Esophagus (tissue), 2 donors: Measurements from ENCODE around the gene TSPAN15. TPM values are rescaled to one million over a fixed set of nuclear protein-coding genes. Genes with fewer than 3 reads are reported as not detected.

Source experiments
- H3K27ac ChIP-seq, 2 donors: one replicate each; pipeline ENCODE4 v1.5.1; 2013; ENCODE audit warnings: low read depth in 2 of 2, mild to moderate bottlenecking in 2 of 2, inconsistent platforms in 1 of 2, low read length in 1 of 2, moderate library complexity in 1 of 2
- H3K27me3 ChIP-seq, 2 donors: one replicate each; pipeline ENCODE4 v1.6.1; 2013; ENCODE audit warnings: low read length in 2 of 2, control low read depth in 1 of 2, mild to moderate bottlenecking in 1 of 2; ENCODE audit not compliant: insufficient read depth in 2 of 2, control insufficient read depth in 1 of 2
- H3K36me3 ChIP-seq, 2 donors: one replicate each; pipeline ENCODE4 v1.6.1; 2013; ENCODE audit warnings: low read length in 1 of 2; ENCODE audit not compliant: control insufficient read depth in 2 of 2, insufficient read depth in 2 of 2
- H3K4me1 ChIP-seq, 2 donors: one replicate each; pipeline ENCODE4 v1.6.1; 2013; ENCODE audit warnings: low read length in 1 of 2; ENCODE audit not compliant: control insufficient read depth in 2 of 2, insufficient read depth in 2 of 2
- H3K4me3 ChIP-seq, 2 donors: one replicate each; pipeline ENCODE4 v1.5.1; 2013; ENCODE audit warnings: low read length in 2 of 2, mild to moderate bottlenecking in 2 of 2, low read depth in 1 of 2, moderate library complexity in 1 of 2
- H3K9me3 ChIP-seq, 2 donors: one replicate each; pipeline ENCODE4 v1.6.1; 2013; ENCODE audit warnings: mild to moderate bottlenecking in 2 of 2, low read depth in 1 of 2, low read length in 1 of 2, moderate library complexity in 1 of 2; ENCODE audit not compliant: control insufficient read depth in 2 of 2, insufficient read depth in 1 of 2
- WGBS, 2 donors: extraction: QIAGEN DNeasy Blood & Tissue Kit; methylation state at CpG; one replicate each; pipeline ENCODE4 v1.1.7; 2013; 5-methylcytosine and 5-hydroxymethylcytosine counted together
- polyA plus RNA-seq, 2 donors: library from polyadenylated mRNA; stranded (reverse); fragments of 200-250 nt; gene quantifications; one replicate each; pipeline ENCODE4 v1.2.3, GENCODE V29; 2013
- donor health status: healthy with polysubstance abuse.
- donor health status: Bipolar disorder and iron deficiency.

Gene TSPAN15
- polyA plus RNA-seq, 2 donors: 8.0 to 23.8 TPM

- H3K27ac ChIP-seq: peak overlapping the region in 1 of 2 donors; percentile 33
- peaks cover 0 to 10% of the 10 kb centered on the region in 2 donors for H3K36me3 ChIP-seq
- H3K9me3 ChIP-seq: no peaks in the 10 kb centered on the region
- no peaks in the 10 kb centered on the region for H3K27me3 ChIP-seq
- H3K4me1 ChIP-seq: peaks cover 15 to 19% of the 10 kb centered on the region in 2 donors
- no peak overlapping the region for H3K4me3 ChIP-seq
Measured at GRCh38 chr10:69453795-69454194, 2.5 kb downstream of the TSPAN15 start.

- H3K9me3 ChIP-seq: no peaks in the 10 kb centered on the region
- no peak overlapping the region for H3K4me3 ChIP-seq
- WGBS, 2 donors: 85 to 88% methylated on average over 10 of the region's 10 CpGs
- peaks cover 17 to 21% of the 10 kb centered on the region in 2 donors for H3K4me1 ChIP-seq
- H3K27me3 ChIP-seq: no peaks in the 10 kb centered on the region
- H3K27ac ChIP-seq: no peak overlapping the region
- H3K36me3 ChIP-seq: peaks cover 0 to 11% of the 10 kb centered on the region in 2 donors
Measured at GRCh38 chr10:69455006-69455763, 3.9 kb downstream of the TSPAN15 start.

- H3K4me3 ChIP-seq: no peak overlapping the region
- peaks cover 0 to 15% of the 10 kb centered on the region in 2 donors for H3K36me3 ChIP-seq
- peaks cover 14 to 19% of the 10 kb centered on the region in 2 donors for H3K4me1 ChIP-seq
- H3K9me3 ChIP-seq: no peaks in the 10 kb centered on the region
- H3K27ac ChIP-seq: no peak overlapping the region
- WGBS, 2 donors: 79 to 86% methylated on average over 8 of the region's 8 CpGs
- no peaks in the 10 kb centered on the region for H3K27me3 ChIP-seq
Measured at GRCh38 chr10:69456880-69457693, 5.8 kb downstream of the TSPAN15 start.

- Histone ChIP-seq H3K9me3 (no peaks in the 10 kb centered on the region), H3K27me3 (no peaks in the 10 kb centered on the region), H3K4me1 (peaks cover 13% of the 10 kb centered on the region in 2 donors), H3K36me3 (peaks cover 0 to 15% of the 10 kb centered on the region in 2 donors), H3K27ac (peak overlapping the region; percentile 31 to 38), H3K4me3 (no peak overlapping the region)
- 76 to 79% methylated on average over 5 of the region's 5 CpGs for WGBS, 2 donors
Measured at GRCh38 chr10:69457771-69458237, 6.5 kb downstream of the TSPAN15 start.

GRCh38 chr10:69458430-69459100 lies 7.3 kb downstream of the TSPAN15 start:
- H3K4me1 ChIP-seq: peaks cover 13% of the 10 kb centered on the region in 2 donors
- H3K36me3 ChIP-seq: peaks cover 0 to 15% of the 10 kb centered on the region in 2 donors
- H3K9me3 ChIP-seq: no peaks in the 10 kb centered on the region
- H3K4me3 ChIP-seq: no peak overlapping the region
- 54 to 70% methylated on average over 10 of the region's 10 CpGs for WGBS, 2 donors
- no peaks in the 10 kb centered on the region for H3K27me3 ChIP-seq
- peak overlapping the region in 1 of 2 donors; percentile 56 for H3K27ac ChIP-seq

GRCh38 chr10:69459101-69459790 lies 8.0 kb downstream of the TSPAN15 start:
- Histone ChIP-seq H3K27me3 (no peaks in the 10 kb centered on the region), H3K36me3 (peaks cover 0 to 15% of the 10 kb centered on the region in 2 donors), H3K4me3 (no peak overlapping the region), H3K9me3 (no peaks in the 10 kb centered on the region), H3K27ac (no peak overlapping the region), H3K4me1 (peaks cover 13 to 15% of the 10 kb centered on the region in 2 donors)
- 68% methylated on average over 8 of the region's 8 CpGs for WGBS, 2 donors

GRCh38 chr10:69459893-69460575 lies 8.8 kb downstream of the TSPAN15 start:
- H3K27me3 ChIP-seq: no peaks in the 10 kb centered on the region
- H3K9me3 ChIP-seq: no peaks in the 10 kb centered on the region
- 82% methylated on average over 12 of the region's 12 CpGs for WGBS, 2 donors
- peaks cover 0 to 15% of the 10 kb centered on the region in 2 donors for H3K36me3 ChIP-seq
- peak overlapping the region; percentile 8 to 52 for H3K27ac ChIP-seq
- no peak overlapping the region for H3K4me3 ChIP-seq
- H3K4me1 ChIP-seq: peaks cover 13 to 23% of the 10 kb centered on the region in 2 donors

GRCh38 chr10:69460576-69461242 lies 9.4 kb downstream of the TSPAN15 start:
- H3K4me3 ChIP-seq: no peak overlapping the region
- 91 to 96% methylated on average over 9 of the region's 9 CpGs for WGBS, 2 donors
- peak overlapping the region; percentile 20 to 29 for H3K27ac ChIP-seq
- no peaks in the 10 kb centered on the region for H3K9me3 ChIP-seq
- H3K4me1 ChIP-seq: peaks cover 13 to 26% of the 10 kb centered on the region in 2 donors
- H3K27me3 ChIP-seq: no peaks in the 10 kb centered on the region
- H3K36me3 ChIP-seq: peaks cover 0 to 15% of the 10 kb centered on the region in 2 donors
